RWPE2 (cell line): Measurements from ENCODE around the gene VANGL1.

ENCODE experiments used
- ATAC-seq: fragments of 200-7000 bp; cut with Tn5 transposase; 3 replicates; pipeline ENCODE4 v1.9.1; 2021; ENCODE audit warnings: low read depth
- DNase-seq: peaks from one replicate; pipeline ENCODE4 v3.0.0-alpha.2; 2020; ENCODE audit warnings: low spot score
- H3K27ac ChIP-seq: fragments of 450-650 bp; 2 replicates; pipeline ENCODE4 v1.5.1; 2017; ENCODE audit warnings: mild to moderate bottlenecking; ENCODE audit not compliant: poor library complexity, severe bottlenecking
- H3K27me3 ChIP-seq: fragments of 250-450 bp; sonication (Bioruptor Pico); 2 replicates; pipeline ENCODE4 v1.5.1; 2021; ENCODE audit warnings: mild to moderate bottlenecking, moderate library complexity; ENCODE audit not compliant: insufficient read depth, poor library complexity, severe bottlenecking
- H3K36me3 ChIP-seq: fragments of 250-450 bp; sonication (Bioruptor Pico); 2 replicates; pipeline ENCODE4 v1.5.1; 2020; ENCODE audit warnings: low read depth, mild to moderate bottlenecking, moderate library complexity
- H3K4me1 ChIP-seq: fragments of 250-450 bp; sonication (Bioruptor Pico); 2 replicates; pipeline ENCODE4 v1.5.1; 2021; ENCODE audit warnings: mild to moderate bottlenecking, moderate library complexity; ENCODE audit not compliant: insufficient read depth, poor library complexity, severe bottlenecking
- H3K4me3 ChIP-seq: fragments of 250-450 bp; sonication (Bioruptor Pico); 2 replicates; pipeline ENCODE4 v1.5.1; 2021; ENCODE audit warnings: mild to moderate bottlenecking, moderate library complexity; ENCODE audit not compliant: severe bottlenecking
- H3K9me3 ChIP-seq: fragments of 250-450 bp; sonication (Bioruptor Pico); 2 replicates; pipeline ENCODE4 v1.5.1; 2021; ENCODE audit warnings: mild to moderate bottlenecking, moderate library complexity; ENCODE audit not compliant: severe bottlenecking
- TF ChIP-seq, protein P1 (sequence below): fragments of 450-650 bp; IDR thresholded peaks from one replicate; pipeline ENCODE4 v1.5.1; 2017; ENCODE audit warnings: mild to moderate bottlenecking, moderate library complexity; ENCODE audit not compliant: poor library complexity, severe bottlenecking

The VANGL1 gene

DNA sequence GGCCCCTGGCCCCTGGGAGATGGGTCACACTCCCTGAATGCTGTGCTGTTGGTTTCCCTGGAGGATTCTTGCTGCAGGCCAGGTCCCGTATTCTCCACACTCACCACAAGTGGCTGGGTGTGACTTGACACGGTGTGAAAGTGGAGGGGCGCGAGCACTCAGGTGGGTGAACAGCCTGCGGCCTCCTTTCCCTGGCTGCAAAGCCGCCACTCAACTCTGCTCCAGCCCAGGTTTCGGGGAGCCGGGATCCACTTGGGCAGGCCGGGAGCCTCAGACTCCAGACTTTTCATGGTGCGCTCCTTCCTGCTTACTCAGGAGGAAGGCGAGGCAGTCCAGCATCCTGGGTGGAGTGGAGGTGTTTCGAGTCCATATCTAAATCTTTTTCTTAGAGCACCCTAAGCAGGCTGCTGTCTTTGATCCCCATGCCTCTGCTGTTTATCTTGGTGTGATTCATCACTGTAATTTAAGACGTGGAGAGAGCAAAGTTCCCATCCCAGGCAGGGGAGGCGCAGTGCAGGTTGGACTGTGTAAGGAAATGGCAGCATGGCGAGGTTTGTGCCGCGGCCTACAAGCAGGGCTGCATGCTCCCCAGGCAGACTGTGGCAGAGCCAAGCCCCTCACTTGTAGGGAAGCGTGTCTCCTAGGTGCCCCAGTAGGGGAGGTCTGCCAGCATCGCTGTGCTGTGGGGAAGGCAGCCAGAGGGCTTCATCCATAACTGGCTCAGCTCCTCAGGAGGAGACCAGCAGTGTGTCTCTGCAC lies 29.6 kb downstream of the VANGL1 start:
- peaks cover 4% of the 10 kb centered on the region for H3K9me3 ChIP-seq
- TF ChIP-seq, protein P1, sequence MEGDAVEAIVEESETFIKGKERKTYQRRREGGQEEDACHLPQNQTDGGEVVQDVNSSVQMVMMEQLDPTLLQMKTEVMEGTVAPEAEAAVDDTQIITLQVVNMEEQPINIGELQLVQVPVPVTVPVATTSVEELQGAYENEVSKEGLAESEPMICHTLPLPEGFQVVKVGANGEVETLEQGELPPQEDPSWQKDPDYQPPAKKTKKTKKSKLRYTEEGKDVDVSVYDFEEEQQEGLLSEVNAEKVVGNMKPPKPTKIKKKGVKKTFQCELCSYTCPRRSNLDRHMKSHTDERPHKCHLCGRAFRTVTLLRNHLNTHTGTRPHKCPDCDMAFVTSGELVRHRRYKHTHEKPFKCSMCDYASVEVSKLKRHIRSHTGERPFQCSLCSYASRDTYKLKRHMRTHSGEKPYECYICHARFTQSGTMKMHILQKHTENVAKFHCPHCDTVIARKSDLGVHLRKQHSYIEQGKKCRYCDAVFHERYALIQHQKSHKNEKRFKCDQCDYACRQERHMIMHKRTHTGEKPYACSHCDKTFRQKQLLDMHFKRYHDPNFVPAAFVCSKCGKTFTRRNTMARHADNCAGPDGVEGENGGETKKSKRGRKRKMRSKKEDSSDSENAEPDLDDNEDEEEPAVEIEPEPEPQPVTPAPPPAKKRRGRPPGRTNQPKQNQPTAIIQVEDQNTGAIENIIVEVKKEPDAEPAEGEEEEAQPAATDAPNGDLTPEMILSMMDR: peak; percentile 14
- DNase-seq (peak; percentile 80), ATAC-seq (peak; percentile 94)
- H3K27me3 ChIP-seq: no peaks in the 10 kb centered on the region
- peaks cover 36% of the 10 kb centered on the region for H3K36me3 ChIP-seq
- H3K27ac ChIP-seq: peak overlapping the region; percentile 81
- no peak overlapping the region for H3K4me3 ChIP-seq
- peaks cover 36% of the 10 kb centered on the region for H3K4me1 ChIP-seq

DNA sequence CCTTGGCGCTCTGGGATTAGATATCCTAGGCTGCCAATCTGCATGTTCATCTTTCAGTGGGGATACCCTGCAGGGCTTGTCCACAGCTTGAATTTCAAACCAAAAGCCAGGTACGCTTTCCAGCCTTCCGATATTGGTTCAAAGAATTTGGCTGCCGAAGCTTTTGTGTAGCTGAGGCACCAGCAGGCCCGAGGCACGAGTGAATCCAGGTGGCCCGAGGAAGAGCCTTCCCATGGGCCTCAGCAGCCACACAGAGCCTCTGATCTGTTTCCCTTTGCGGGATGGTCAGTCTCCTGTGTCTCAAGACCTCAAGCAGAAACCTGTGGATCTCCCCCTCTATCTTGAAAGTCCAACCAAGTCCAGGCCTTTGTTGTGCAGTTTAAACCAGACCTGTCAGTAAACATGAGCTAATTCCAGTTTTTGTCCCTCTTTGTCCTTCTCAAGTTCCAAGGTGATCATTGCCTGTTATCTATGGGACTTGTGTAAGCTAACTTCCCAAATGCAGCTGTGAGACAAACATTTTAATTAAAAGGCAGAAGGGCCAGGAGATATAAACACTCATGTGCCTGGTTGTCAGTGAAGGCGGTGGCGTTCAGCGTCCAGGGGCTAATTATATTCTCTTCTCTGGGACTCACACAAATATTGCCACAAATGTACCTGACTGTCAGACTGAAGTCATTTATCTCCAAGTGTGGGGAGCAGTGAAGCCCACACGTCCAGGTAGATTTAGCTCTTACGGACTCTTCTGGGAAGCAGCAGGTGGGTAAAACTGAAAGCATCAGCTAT lies 30.6 kb downstream of the VANGL1 start:
- H3K27me3 ChIP-seq: no peaks in the 10 kb centered on the region
- H3K4me3 ChIP-seq: no peak overlapping the region

DNA sequence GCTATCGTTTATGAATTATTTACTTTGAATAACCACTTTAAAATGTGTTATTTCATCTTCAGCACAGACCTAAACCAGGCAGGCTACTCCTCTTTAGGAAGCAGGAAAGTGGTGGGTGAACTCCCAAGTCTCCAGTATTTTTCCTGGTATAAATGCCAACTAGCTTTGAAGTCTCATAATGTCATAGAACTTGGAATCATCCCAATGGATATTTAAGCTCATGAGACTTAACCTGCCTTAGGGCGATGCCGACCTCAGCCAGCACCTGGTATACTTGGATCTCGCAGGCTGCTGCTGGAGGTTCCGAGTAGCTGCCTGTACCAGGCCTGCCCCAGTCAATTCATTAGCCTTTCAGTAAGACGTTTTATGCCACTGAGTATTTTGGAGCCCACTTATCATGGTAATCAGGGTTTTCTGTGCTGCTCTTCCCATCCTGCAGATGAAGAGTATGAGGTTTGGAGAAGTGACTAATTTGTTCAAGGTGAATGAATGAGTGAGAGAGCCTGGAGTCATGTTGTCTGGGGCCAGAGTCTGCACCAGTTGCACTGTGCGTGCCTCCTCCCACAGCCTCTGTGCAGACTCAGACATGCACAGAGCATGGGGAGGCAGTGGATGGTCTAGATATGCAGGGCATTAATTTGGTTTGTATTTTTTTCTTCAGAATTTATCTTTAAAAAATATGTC lies 34.9 kb downstream of the VANGL1 start:
- Histone ChIP-seq H3K27me3 (no peaks in the 10 kb centered on the region), H3K4me1 (peaks cover 14% of the 10 kb centered on the region), H3K9me3 (no peaks in the 10 kb centered on the region), H3K27ac (no peak overlapping the region), H3K36me3 (peaks cover 7% of the 10 kb centered on the region), H3K4me3 (no peak overlapping the region)
- DNase-seq: no peak
- TF ChIP-seq, protein P1: no peak
- ATAC-seq: no peak

More for the DNA sequence above, 30.6 kb downstream of the VANGL1 start:
- Histone ChIP-seq H3K27ac (peak overlapping the region; percentile 81), H3K4me1 (peaks cover 36% of the 10 kb centered on the region), H3K36me3 (peaks cover 31% of the 10 kb centered on the region), H3K9me3 (peaks cover 4% of the 10 kb centered on the region)
- TF ChIP-seq, protein P1: no peak
- ATAC-seq: no peak
- no peak for DNase-seq

DNA sequence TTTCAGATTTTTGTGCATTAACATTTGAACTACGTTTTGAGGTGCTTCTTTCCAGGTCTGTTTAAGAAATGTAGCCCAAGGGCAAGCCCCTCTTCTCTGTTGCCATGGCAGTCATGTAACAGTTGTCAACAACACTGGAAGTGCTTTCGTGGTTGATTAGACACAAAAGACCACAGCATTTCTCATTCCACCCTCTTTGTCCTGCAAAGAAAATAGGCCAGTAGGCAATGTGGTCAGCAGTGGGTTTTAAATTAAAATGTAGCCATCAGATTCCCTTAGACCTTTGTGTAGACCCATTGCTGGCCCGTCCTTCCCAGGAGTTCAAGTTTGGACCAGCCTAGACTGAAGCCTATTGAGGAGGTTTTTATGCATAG lies 35.4 kb downstream of the VANGL1 start:
- no peak for ATAC-seq
- H3K27me3 ChIP-seq: no peaks in the 10 kb centered on the region
- H3K4me3 ChIP-seq: no peak overlapping the region
- DNase-seq: no peak
- peaks cover 7% of the 10 kb centered on the region for H3K36me3 ChIP-seq
- peaks cover 12% of the 10 kb centered on the region for H3K4me1 ChIP-seq
- H3K27ac ChIP-seq: no peak overlapping the region
- no peaks in the 10 kb centered on the region for H3K9me3 ChIP-seq
- TF ChIP-seq, protein P1: no peak
